SK-N-SH treated with all-trans-retinoic acid at 6 μM for 48 hours (cell line): ENCODE results near the gene RNF112.

Experiments used
- ATAC-seq: fragments of 200-7000 bp; cut with Tn5 transposase; 3 replicates; pipeline ENCODE4 v1.9.1; 2020; ENCODE audit warnings: mild to moderate bottlenecking, moderate library complexity
- BACH2 ChIP-seq: fragments of 250-450 bp; sonication (Bioruptor Pico); IDR thresholded peaks from 2 replicates; pipeline ENCODE4 v1.9.0; 2021; ENCODE audit warnings: mild to moderate bottlenecking, borderline replicate concordance
- CSDC2 ChIP-seq: fragments of 250-450 bp; sonication (Bioruptor Pico); IDR thresholded peaks from 2 replicates; pipeline ENCODE4 v1.5.0; 2020; ENCODE audit warnings: mild to moderate bottlenecking, moderate library complexity
- ESRRG ChIP-seq: fragments of 250-450 bp; sonication (Bioruptor Pico); IDR thresholded peaks from 2 replicates; pipeline ENCODE4 v1.6.1; 2021; ENCODE audit warnings: mild to moderate bottlenecking
- GLIS3 ChIP-seq: fragments of 250-450 bp; sonication (Bioruptor Pico); IDR thresholded peaks from 2 replicates; pipeline ENCODE4 v1.5.0; 2020; ENCODE audit warnings: mild to moderate bottlenecking, moderate library complexity
- ISL1 ChIP-seq: fragments of 250-450 bp; sonication (Bioruptor Pico); IDR thresholded peaks from 2 replicates; pipeline ENCODE4 v2.1.2; 2022; ENCODE audit warnings: mild to moderate bottlenecking, moderate library complexity
- OSR1 ChIP-seq: fragments of 250-450 bp; sonication (Bioruptor Pico); IDR thresholded peaks from 2 replicates; pipeline ENCODE4 v1.8.0; 2022; ENCODE audit warnings: moderate library complexity, mild to moderate bottlenecking, inconsistent platforms
- PPARA ChIP-seq: fragments of 250-450 bp; sonication (Bioruptor Pico); IDR thresholded peaks from 2 replicates; pipeline ENCODE4 v1.5.0; 2020; ENCODE audit warnings: mild to moderate bottlenecking, borderline replicate concordance
- RARB ChIP-seq: fragments of 250-450 bp; sonication (Bioruptor Pico); IDR thresholded peaks from 2 replicates; pipeline ENCODE4 v1.8.0; 2021; ENCODE audit warnings: mild to moderate bottlenecking, moderate library complexity
- TCF4 ChIP-seq: fragments of 250-450 bp; sonication (Bioruptor Pico); IDR thresholded peaks from 2 replicates; pipeline ENCODE4 v1.8.0; 2021; ENCODE audit warnings: mild to moderate bottlenecking, moderate library complexity, borderline replicate concordance
- ZC3H10 ChIP-seq: fragments of 250-450 bp; sonication (Bioruptor Pico); IDR thresholded peaks from 2 replicates; pipeline ENCODE4 v1.5.1; 2021; ENCODE audit warnings: mild to moderate bottlenecking, moderate library complexity
- ZFP3 ChIP-seq: fragments of 250-450 bp; sonication (Bioruptor Pico); IDR thresholded peaks from 2 replicates; pipeline ENCODE4 v1.5.0; 2020; ENCODE audit warnings: mild to moderate bottlenecking, moderate library complexity
- ZFP30 ChIP-seq: fragments of 450-650 bp; formaldehyde crosslinking; IDR thresholded peaks from 2 replicates; pipeline ENCODE4 v1.5.0; 2022; ENCODE audit warnings: mild to moderate bottlenecking, moderate library complexity
- ZNF565 ChIP-seq: fragments of 450-650 bp; formaldehyde crosslinking; conservative IDR thresholded peaks from 2 replicates; pipeline ENCODE4 v1.5.0; 2020; ENCODE audit warnings: low read depth, mild to moderate bottlenecking, moderate library complexity
- ZNF70 ChIP-seq: fragments of 450-650 bp; formaldehyde crosslinking; IDR thresholded peaks from 2 replicates; pipeline ENCODE4 v1.5.0; 2020; ENCODE audit warnings: mild to moderate bottlenecking, moderate library complexity
- ZNF8 ChIP-seq: fragments of 450-650 bp; formaldehyde crosslinking; IDR thresholded peaks from 2 replicates; pipeline ENCODE4 v1.5.0; 2020; ENCODE audit warnings: mild to moderate bottlenecking, moderate library complexity
- TF ChIP-seq, protein P1 (sequence below): fragments of 250-450 bp; sonication (Bioruptor Pico); IDR thresholded peaks from 2 replicates; pipeline ENCODE4 v1.5.0; 2020; ENCODE audit warnings: mild to moderate bottlenecking, moderate library complexity
- TF ChIP-seq, protein P2 (sequence below): fragments of 250-450 bp; sonication (Bioruptor Pico); IDR thresholded peaks from 2 replicates; pipeline ENCODE4 v1.8.0; 2020; ENCODE audit warnings: mild to moderate bottlenecking, moderate library complexity, borderline replicate concordance
- TF ChIP-seq, protein P3 (sequence below): fragments of 250-450 bp; sonication (Bioruptor Pico); IDR thresholded peaks from 2 replicates; pipeline ENCODE4 v1.5.1; 2020; ENCODE audit warnings: low read depth, mild to moderate bottlenecking, moderate library complexity
- TF ChIP-seq, protein P4 (sequence below): fragments of 250-450 bp; sonication (Bioruptor Pico); IDR thresholded peaks from 2 replicates; pipeline ENCODE4 v1.8.0; 2021; ENCODE audit warnings: low read depth, mild to moderate bottlenecking, moderate library complexity, borderline replicate concordance
- TF ChIP-seq, protein P5 (sequence below): fragments of 250-450 bp; sonication (Bioruptor Pico); IDR thresholded peaks from 2 replicates; pipeline ENCODE4 v1.5.1; 2021; ENCODE audit warnings: mild to moderate bottlenecking, moderate library complexity

The RNF112 gene

DNA sequence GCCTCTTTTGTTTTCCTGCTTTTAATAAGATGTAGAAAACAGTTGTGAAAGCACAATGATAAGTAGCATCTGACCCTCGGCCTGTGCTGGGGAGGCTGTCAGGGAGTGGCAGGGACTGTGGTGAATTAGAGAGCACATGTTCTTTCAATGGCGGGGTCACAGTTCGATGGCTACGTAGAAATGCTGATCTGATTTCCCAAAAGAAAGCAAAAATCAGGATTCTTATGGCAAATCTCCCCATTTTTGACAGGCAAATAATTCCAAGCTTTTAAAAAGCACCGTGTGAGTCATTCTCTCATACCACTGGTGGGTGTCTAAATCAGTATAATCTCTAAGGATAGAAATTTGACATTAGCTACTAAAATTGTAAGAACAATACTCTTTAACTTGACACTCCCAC lies 36.9 kb upstream of the RNF112 start:
- TF ChIP-seq RARB (no peak), CSDC2 (CRISPR knock-in tag) (no peak), ZNF70 (CRISPR knock-in tag) (no peak), ISL1 (no peak)
- TF ChIP-seq, protein P1, sequence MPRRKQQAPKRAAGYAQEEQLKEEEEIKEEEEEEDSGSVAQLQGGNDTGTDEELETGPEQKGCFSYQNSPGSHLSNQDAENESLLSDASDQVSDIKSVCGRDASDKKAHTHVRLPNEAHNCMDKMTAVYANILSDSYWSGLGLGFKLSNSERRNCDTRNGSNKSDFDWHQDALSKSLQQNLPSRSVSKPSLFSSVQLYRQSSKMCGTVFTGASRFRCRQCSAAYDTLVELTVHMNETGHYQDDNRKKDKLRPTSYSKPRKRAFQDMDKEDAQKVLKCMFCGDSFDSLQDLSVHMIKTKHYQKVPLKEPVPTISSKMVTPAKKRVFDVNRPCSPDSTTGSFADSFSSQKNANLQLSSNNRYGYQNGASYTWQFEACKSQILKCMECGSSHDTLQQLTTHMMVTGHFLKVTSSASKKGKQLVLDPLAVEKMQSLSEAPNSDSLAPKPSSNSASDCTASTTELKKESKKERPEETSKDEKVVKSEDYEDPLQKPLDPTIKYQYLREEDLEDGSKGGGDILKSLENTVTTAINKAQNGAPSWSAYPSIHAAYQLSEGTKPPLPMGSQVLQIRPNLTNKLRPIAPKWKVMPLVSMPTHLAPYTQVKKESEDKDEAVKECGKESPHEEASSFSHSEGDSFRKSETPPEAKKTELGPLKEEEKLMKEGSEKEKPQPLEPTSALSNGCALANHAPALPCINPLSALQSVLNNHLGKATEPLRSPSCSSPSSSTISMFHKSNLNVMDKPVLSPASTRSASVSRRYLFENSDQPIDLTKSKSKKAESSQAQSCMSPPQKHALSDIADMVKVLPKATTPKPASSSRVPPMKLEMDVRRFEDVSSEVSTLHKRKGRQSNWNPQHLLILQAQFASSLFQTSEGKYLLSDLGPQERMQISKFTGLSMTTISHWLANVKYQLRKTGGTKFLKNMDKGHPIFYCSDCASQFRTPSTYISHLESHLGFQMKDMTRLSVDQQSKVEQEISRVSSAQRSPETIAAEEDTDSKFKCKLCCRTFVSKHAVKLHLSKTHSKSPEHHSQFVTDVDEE = no peak
- TF ChIP-seq, protein P2, sequence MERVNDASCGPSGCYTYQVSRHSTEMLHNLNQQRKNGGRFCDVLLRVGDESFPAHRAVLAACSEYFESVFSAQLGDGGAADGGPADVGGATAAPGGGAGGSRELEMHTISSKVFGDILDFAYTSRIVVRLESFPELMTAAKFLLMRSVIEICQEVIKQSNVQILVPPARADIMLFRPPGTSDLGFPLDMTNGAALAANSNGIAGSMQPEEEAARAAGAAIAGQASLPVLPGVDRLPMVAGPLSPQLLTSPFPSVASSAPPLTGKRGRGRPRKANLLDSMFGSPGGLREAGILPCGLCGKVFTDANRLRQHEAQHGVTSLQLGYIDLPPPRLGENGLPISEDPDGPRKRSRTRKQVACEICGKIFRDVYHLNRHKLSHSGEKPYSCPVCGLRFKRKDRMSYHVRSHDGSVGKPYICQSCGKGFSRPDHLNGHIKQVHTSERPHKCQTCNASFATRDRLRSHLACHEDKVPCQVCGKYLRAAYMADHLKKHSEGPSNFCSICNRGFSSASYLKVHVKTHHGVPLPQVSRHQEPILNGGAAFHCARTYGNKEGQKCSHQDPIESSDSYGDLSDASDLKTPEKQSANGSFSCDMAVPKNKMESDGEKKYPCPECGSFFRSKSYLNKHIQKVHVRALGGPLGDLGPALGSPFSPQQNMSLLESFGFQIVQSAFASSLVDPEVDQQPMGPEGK (CRISPR knock-in tag) = no peak
- TF ChIP-seq, all 23 proteins: peak for 0
- ATAC-seq = no peak

DNA sequence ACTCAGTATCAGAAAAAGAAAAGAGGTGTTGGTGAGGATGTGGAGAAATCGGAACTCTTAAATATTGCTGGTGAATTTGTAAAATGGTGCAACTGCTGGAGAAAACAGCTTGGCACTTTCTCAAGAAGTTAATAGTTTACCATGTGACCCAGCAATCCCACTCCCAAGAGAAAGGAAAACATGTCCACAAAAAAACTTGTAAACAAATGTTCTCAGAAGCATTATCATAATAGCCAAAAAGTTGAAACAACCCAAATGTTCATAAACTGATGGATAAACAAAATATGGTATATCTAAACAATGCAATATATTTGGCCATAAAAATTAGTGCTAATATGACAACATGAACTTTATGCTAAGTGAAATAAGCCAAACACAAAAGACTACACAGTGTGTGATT lies 35.3 kb upstream of the RNF112 start:
- TF ChIP-seq ESRRG (CRISPR knock-in tag) (no peak), ZNF70 (CRISPR knock-in tag) (no peak), ZFP30 (CRISPR knock-in tag) (no peak), ZFP3 (CRISPR knock-in tag) (no peak)
- TF ChIP-seq, protein P2 (CRISPR knock-in tag) = no peak
- ATAC-seq = no peak

DNA sequence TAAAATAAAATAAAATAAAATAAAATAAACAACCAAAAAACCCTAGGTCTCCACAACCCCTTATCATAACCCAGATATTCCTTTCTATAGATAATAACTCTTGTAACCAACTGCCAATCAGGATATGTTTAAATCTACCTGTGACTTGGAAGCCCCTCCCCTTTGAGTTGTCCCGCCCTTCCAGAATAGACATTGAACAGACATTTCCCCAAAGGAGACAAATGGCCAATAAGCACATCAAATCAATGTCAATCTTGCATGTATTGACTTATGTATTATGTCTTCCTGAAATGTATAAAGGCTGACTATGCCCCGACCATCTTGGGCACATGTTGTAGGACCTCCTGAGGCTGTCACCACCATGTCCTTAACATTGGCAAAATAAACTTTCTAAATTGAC lies 34.2 kb upstream of the RNF112 start:
- no peak for TF ChIP-seq PPARA (CRISPR knock-in tag)
- TF ChIP-seq, protein P3, sequence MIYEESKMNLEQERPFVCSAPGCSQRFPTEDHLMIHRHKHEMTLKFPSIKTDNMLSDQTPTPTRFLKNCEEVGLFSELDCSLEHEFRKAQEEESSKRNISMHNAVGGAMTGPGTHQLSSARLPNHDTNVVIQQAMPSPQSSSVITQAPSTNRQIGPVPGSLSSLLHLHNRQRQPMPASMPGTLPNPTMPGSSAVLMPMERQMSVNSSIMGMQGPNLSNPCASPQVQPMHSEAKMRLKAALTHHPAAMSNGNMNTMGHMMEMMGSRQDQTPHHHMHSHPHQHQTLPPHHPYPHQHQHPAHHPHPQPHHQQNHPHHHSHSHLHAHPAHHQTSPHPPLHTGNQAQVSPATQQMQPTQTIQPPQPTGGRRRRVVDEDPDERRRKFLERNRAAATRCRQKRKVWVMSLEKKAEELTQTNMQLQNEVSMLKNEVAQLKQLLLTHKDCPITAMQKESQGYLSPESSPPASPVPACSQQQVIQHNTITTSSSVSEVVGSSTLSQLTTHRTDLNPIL = no peak
- no peak for ATAC-seq

DNA sequence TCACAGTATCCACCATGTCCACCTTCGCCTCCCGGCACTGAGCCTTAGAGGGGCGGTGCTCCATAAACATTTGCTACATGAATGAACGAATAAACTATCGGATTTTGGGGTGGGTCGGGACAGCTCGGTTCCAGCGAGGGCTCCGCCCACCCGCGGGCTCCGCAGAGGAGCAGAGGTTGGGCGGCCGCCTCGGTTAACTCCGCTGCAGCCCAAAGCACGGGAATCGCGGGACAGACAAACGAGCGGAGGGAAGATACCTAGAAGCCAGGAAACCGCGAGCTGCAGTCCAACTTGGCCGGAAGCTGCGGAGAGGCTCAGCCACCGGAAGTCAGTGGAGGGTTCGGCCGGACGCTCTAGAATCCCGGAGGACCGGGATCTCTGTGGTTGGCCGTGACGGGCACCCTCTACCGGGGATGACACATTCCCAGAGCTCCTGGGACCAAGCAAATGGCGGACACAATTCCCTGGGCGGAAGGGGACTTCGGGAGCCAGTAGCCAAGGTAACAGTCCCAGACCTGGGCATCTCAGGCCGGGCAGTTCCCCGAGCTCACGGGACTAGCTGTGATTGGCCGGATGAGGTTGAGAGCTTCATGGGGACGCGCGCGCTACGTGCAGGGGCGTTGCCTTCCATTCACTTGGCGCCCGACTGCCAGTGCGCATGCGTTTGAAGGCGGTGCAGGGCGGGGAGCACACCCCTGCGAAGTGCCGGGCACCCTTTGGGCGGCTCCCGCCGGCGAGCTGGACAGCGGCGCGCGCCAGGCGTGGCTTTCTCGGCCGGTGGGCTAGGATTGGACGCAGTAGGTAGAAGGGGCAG lies 33.2 kb upstream of the RNF112 start:
- peak; percentile 92 for ATAC-seq
- TF ChIP-seq CSDC2 (CRISPR knock-in tag) (no peak), ZNF70 (CRISPR knock-in tag) (no peak), GLIS3 (CRISPR knock-in tag) (no peak), ISL1 (no peak), ESRRG (CRISPR knock-in tag) (no peak), ZNF565 (CRISPR knock-in tag) (no peak), ZNF8 (CRISPR knock-in tag) (no peak), PPARA (CRISPR knock-in tag) (no peak), ZFP30 (CRISPR knock-in tag) (no peak), BACH2 (CRISPR knock-in tag) (no peak), TCF4 (CRISPR knock-in tag) (no peak), OSR1 (CRISPR knock-in tag) (no peak), ZC3H10 (CRISPR knock-in tag) (no peak)
- TF ChIP-seq, protein P2 (CRISPR knock-in tag) = no peak
- TF ChIP-seq, protein P4, sequence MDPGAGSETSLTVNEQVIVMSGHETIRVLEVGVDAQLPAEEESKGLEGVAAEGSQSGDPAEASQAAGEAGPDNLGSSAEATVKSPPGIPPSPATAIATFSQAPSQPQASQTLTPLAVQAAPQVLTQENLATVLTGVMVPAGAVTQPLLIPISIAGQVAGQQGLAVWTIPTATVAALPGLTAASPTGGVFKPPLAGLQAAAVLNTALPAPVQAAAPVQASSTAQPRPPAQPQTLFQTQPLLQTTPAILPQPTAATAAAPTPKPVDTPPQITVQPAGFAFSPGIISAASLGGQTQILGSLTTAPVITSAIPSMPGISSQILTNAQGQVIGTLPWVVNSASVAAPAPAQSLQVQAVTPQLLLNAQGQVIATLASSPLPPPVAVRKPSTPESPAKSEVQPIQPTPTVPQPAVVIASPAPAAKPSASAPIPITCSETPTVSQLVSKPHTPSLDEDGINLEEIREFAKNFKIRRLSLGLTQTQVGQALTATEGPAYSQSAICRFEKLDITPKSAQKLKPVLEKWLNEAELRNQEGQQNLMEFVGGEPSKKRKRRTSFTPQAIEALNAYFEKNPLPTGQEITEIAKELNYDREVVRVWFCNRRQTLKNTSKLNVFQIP (CRISPR knock-in tag) = no peak
- TF ChIP-seq, protein P5, sequence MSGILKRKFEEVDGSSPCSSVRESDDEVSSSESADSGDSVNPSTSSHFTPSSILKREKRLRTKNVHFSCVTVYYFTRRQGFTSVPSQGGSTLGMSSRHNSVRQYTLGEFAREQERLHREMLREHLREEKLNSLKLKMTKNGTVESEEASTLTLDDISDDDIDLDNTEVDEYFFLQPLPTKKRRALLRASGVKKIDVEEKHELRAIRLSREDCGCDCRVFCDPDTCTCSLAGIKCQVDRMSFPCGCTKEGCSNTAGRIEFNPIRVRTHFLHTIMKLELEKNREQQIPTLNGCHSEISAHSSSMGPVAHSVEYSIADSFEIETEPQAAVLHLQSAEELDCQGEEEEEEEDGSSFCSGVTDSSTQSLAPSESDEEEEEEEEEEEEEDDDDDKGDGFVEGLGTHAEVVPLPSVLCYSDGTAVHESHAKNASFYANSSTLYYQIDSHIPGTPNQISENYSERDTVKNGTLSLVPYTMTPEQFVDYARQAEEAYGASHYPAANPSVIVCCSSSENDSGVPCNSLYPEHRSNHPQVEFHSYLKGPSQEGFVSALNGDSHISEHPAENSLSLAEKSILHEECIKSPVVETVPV (CRISPR knock-in tag) = no peak
- TF ChIP-seq, protein P3 = no peak
